Prostate gland (tissue), 2 donors: ENCODE measurements around the gene FBXO47. TPM values are rescaled to one million over a fixed set of nuclear protein-coding genes. Genes with fewer than 3 reads are reported as not detected.

Experiments
- DNase-seq: peaks from one replicate; pipeline ENCODE4 v3.0.0-alpha.2; 2019; ENCODE audit warnings: low spot score
- H3K27ac ChIP-seq, 2 donors: fragments of 200-600 bp; sonication (generic); 2 replicates each; pipeline ENCODE4 v1.5.1; 2017 to 2019
- H3K27me3 ChIP-seq: fragments of 200-600 bp; sonication (generic); replicated peaks from 2 replicates; pipeline ENCODE4 v1.5.1; 2019; ENCODE audit not compliant: insufficient read depth
- H3K36me3 ChIP-seq, 2 donors: fragments of 200-600 bp; sonication (generic); 1 replicate in 1 of 2; 2 replicates in 1 of 2; pipeline versions ENCODE4 v1.5.1 to v1.8.1; 2017 to 2019
- H3K4me1 ChIP-seq: fragments of 200-600 bp; sonication (generic); replicated peaks from 2 replicates; pipeline ENCODE4 v1.5.1; 2019
- H3K4me3 ChIP-seq, 2 donors: fragments of 200-600 bp; sonication (generic); 2 replicates each; pipeline ENCODE4 v1.5.1; 2017 to 2019
- H3K9me3 ChIP-seq: fragments of 200-600 bp; sonication (generic); 2 replicates; pipeline ENCODE4 v1.5.1; 2017
- POLR2A ChIP-seq: fragments of 450-650 bp; IDR thresholded peaks from one replicate; pipeline ENCODE4 v1.6.1; 2016; ENCODE audit warnings: antibody characterized with exemption, mild to moderate bottlenecking
- POLR2AphosphoS5 ChIP-seq: sonication (generic); formaldehyde crosslinking; IDR thresholded peaks from one replicate; pipeline ENCODE4 v1.6.1; 2017; ENCODE audit warnings: antibody characterized with exemption
- WGBS: methylation state at CpG from one replicate; pipeline ENCODE4 v1.1.5; 2018; 5-methylcytosine and 5-hydroxymethylcytosine counted together
- intact Hi-C: fragments of 100-400 bp; cut with DNase I; formaldehyde crosslinking; loops from one replicate; pipeline ENCODE4 v1.14.2; 2022
- total RNA-seq, 2 donors: library from RNA; depleted of rRNA; stranded (reverse); fragments of >200 nt; gene quantifications; one replicate each; pipeline ENCODE4 v1.1.0, GENCODE V29; 2016
- TF ChIP-seq, protein P1 (sequence below), 4 experiments: fragments of 200-600 bp in 2 of 4; fragments of 450-650 bp in 2 of 4; sonication (generic) in 2 of 4; IDR thresholded peaks; 1 replicate in 3 of 4; 2 replicates in 1 of 4; pipeline ENCODE4 v1.5.1; 2016 to 2019; ENCODE audit warnings: antibody characterized with exemption in 4 of 4, mild to moderate bottlenecking in 2 of 4, moderate library complexity in 2 of 4

FBXO47 gene, protein sequence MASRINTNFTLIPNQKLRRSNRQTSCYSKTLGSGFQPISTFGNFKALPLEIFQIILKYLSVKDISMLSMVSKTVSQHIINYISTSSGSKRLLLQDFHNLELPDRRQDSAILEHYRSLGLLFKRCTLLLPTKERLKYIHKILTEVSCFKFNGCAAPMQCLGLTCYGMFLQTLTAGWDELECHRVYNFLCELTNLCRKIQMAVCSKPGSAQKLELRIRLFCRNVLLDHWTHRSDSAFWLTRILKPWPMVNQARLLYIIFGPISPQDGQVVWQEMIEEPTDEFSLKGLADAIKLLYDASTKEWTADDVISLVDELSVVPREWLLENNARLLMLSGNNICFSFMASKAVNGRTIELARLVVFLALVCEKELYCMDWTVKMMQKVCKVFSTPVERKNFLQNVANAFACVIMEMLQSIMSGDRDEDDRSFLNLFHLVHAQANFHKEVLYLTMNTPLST
- total RNA-seq = 1 to 10 TPM in 1 of 2 donors, not detected in 1; 5.1 TPM

DNA sequence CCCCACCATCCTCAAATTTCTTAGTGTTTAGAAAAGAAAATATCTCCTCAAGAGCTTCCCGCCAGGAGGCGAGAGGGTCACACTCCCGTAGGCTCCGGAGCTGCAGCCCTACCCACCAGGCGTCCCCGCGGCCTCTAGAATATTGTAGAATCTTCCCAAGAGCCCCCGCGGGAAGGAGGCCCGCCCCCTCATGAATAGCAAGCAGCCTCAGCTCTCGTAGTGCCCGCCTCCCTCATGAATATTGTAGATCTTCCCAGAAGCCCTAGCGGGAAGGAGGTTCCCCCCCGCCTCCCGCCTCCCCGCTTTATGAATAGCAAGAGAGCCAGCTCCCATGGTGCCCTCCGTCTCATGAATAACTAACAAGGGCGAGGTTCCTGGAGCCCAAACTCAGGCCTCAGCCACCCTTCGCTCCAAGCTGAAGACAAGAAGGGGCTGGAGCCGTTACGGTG is at the start of gene FBXO47:
Gene FBXO47, minus strand, starts transcription at position 114 of the 449 bp plus-strand sequence. CDS start 4,378 bp downstream, outside the sequence.
- Histone ChIP-seq H3K36me3 (no peaks in the 10 kb centered on the region), H3K9me3 (no peaks in the 10 kb centered on the region), H3K27ac (peak within 1 kb of the TSS; percentile 62 to 64), H3K27me3 (no peaks in the 10 kb centered on the region), H3K4me1 (no peaks in the 10 kb centered on the region), H3K4me3 (peak within 1 kb of the TSS; percentile 7 to 14)
- 24% methylated on average over 21 of the region's 21 CpGs for WGBS
- intact Hi-C loops = loop anchor here (5.0 kb wide), 1 partner anchor 95 kb away; the partner anchor contains the start of gene LASP1
- TF ChIP-seq POLR2A (peak; percentile 27), POLR2AphosphoS5 (peak; percentile 92)
- TF ChIP-seq, protein P1, sequence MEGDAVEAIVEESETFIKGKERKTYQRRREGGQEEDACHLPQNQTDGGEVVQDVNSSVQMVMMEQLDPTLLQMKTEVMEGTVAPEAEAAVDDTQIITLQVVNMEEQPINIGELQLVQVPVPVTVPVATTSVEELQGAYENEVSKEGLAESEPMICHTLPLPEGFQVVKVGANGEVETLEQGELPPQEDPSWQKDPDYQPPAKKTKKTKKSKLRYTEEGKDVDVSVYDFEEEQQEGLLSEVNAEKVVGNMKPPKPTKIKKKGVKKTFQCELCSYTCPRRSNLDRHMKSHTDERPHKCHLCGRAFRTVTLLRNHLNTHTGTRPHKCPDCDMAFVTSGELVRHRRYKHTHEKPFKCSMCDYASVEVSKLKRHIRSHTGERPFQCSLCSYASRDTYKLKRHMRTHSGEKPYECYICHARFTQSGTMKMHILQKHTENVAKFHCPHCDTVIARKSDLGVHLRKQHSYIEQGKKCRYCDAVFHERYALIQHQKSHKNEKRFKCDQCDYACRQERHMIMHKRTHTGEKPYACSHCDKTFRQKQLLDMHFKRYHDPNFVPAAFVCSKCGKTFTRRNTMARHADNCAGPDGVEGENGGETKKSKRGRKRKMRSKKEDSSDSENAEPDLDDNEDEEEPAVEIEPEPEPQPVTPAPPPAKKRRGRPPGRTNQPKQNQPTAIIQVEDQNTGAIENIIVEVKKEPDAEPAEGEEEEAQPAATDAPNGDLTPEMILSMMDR (IDR thresholded peaks at IDR 0.05) = peak in 2 of 4 experiments; percentile 22 to 23
- DNase-seq = peak; percentile 87

DNA sequence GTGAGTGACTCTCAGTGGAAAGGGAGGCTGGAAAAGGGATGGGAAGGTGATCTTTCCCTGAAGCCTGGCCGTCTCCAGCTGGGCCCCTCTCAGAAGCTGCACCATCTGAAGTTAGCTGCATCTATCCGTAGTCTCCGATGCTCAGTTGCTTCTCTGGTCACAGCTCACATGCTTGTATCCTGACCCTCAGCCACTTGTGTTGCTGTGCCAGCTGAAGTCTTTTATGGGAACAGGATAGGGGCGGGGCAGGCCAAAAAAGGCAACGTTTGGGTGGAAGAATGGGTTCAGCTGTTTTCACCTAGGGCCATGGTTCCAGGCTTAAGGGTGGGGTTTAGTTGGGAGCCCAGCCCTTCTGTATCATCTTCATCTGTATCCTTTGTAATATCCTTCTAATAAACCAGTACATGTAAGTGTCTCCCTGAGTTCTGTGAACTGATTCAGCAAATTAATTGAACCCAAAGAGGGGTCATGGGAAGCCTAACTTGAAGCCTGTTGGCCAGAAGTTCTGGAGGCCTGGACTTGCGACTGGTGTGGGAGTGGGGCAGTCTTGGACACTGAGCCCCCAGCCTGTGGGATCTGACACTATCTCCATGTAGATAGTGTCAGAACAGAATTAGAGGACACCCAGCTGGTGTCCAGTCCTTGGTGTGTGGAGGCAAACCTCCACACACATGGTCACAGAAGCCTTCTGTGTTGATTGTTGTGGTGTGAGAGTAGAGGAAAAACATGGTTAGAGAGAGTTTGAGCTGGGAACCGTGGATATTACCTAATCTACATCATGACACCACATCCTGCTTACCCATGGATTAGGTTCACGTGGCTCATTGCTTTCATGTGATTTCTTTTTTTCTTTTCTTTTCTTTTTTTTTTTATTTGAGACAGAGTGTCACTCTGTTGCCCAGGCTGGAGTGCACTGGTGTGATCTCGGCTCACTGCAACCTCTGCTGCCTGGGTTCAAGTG is 49.3 kb upstream of the FBXO47 start:
- H3K27ac ChIP-seq = no peak overlapping the region
- H3K4me1 ChIP-seq = no peaks in the 10 kb centered on the region
- WGBS = 69% methylated on average over 9 of the region's 9 CpGs

DNA sequence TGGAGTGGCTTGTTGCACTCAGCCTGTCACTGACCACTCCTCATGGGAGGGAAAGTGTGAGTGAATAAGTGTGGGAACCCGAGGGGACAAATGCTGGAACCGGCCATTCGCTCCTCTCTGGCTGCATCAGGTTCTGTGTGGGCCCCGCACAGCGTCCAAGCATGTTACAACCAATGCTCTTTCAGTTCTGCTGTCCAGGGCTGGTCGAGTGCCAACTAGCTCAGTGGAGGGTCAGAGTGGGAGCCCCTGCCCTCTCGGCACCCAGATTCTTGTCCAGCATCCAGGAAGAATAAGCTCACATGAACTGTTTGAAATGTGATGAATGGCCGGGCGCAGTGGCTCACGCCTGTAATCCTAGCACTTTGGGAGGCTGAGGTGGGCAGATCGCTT is 48.3 kb upstream of the FBXO47 start:
- DNase-seq = no peak
- WGBS = 87% methylated on average over 11 of the region's 11 CpGs
- intact Hi-C loops = no loop called here

More for the DNA sequence above, 49.3 kb upstream of the FBXO47 start:
- DNase-seq = no peak
- no peak for TF ChIP-seq POLR2AphosphoS5
- TF ChIP-seq, protein P1 (IDR thresholded peaks at IDR 0.05) = no peak
- no peak for TF ChIP-seq POLR2A
- Histone ChIP-seq H3K4me3 (no peak overlapping the region), H3K36me3 (no peaks in the 10 kb centered on the region), H3K27me3 (no peaks in the 10 kb centered on the region), H3K9me3 (no peaks in the 10 kb centered on the region)
- intact Hi-C loops = no loop called here

DNA sequence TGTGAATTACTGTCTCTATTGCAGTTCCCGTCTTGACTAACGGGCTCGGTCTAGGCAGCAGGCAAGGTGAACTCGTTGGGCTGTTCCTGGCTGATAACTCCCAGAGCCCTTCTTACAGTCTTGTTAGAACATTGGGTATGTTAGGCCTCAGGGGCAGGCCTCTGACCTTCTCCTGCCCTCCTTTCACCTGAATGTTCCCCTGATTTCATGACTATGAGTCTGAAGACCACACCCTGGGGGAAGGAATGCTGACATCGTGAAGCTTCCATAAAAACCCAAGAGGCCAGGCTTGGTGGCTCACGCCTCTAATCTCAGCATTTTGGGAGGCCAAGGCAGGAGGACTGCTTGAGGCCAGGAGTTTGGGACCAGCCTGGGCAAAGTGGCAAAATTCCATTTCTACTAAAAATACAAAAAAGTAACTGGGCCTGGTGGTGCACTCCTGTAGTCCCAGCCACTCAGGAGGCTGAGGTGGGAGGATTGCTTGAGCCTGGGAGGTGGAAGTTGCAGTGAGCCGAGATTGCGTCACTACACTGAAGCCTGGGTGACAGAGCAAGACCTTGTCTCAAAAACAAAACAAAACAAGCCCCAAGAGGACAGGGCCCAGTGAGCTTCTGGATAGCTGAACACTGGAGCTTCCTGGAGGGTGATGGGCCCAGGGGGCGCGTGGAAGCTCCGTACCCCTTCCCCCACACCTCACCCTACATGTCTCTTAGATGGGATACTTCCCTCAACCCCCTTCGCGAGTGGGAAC is 47.8 kb upstream of the FBXO47 start:
- intact Hi-C loops = no loop called here
- no peaks in the 10 kb centered on the region for H3K9me3 ChIP-seq
- H3K4me3 ChIP-seq = no peak overlapping the region
- H3K27ac ChIP-seq = no peak overlapping the region
- WGBS = 86% methylated on average over 13 of the region's 13 CpGs
- no peaks in the 10 kb centered on the region for H3K4me1 ChIP-seq
- H3K27me3 ChIP-seq = no peaks in the 10 kb centered on the region
- TF ChIP-seq POLR2AphosphoS5 (no peak), POLR2A (no peak)
- TF ChIP-seq, protein P1 (IDR thresholded peaks at IDR 0.05) = no peak
- no peaks in the 10 kb centered on the region for H3K36me3 ChIP-seq
- DNase-seq = no peak

More for the DNA sequence above, 48.3 kb upstream of the FBXO47 start:
- Histone ChIP-seq H3K4me1 (no peaks in the 10 kb centered on the region), H3K4me3 (no peak overlapping the region), H3K27me3 (no peaks in the 10 kb centered on the region), H3K27ac (no peak overlapping the region), H3K36me3 (no peaks in the 10 kb centered on the region), H3K9me3 (no peaks in the 10 kb centered on the region)
- no peak for TF ChIP-seq POLR2AphosphoS5
- no peak for TF ChIP-seq POLR2A
- TF ChIP-seq, protein P1 (IDR thresholded peaks at IDR 0.05) = no peak
